ENCODE measurements around the gene LAPTM4A.

DNA sequence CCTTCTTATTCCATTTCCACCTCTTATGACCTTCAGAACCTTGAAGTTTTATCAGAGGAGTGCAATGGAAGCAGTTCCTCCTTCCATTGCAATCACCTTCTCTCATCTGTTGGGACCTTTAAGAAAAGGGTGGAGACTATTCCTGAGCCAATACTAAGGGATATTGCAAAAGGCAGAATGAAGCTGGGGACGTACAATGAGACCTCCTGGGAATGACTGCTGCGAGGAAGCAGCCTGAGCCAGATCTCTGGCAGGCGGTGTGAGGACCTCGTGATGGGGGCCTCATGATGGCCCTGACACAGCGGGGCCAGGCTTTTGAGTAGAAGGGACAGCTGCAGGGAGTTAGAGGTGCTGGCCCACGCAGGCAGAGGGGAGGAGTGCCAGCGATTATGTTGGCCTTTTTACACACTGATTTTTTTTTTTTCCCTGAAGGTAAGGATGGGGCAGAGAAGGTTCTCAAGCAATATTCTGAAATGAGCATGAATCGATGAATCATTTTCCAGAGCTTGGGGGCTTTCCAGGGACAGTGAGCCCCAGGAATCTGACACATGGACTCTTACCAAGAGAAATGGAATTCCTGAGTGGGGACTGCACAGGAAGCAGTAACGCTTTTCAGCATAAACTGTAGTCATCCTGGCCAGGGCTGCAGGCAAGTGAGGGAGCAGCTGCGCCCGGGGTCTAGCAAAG lies 40.0 kb upstream of the LAPTM4A start:
- TF ChIP-seq, protein P1, sequence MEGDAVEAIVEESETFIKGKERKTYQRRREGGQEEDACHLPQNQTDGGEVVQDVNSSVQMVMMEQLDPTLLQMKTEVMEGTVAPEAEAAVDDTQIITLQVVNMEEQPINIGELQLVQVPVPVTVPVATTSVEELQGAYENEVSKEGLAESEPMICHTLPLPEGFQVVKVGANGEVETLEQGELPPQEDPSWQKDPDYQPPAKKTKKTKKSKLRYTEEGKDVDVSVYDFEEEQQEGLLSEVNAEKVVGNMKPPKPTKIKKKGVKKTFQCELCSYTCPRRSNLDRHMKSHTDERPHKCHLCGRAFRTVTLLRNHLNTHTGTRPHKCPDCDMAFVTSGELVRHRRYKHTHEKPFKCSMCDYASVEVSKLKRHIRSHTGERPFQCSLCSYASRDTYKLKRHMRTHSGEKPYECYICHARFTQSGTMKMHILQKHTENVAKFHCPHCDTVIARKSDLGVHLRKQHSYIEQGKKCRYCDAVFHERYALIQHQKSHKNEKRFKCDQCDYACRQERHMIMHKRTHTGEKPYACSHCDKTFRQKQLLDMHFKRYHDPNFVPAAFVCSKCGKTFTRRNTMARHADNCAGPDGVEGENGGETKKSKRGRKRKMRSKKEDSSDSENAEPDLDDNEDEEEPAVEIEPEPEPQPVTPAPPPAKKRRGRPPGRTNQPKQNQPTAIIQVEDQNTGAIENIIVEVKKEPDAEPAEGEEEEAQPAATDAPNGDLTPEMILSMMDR (IDR thresholded peaks at IDR 0.05; ENCODE audit: insufficient read depth, low read depth, low read length) = no peak
- no peak for TF ChIP-seq EZH2 (IDR thresholded peaks at IDR 0.05; ENCODE audit: insufficient read depth, low read length)
